Activated CD4-positive, alpha-beta memory T cell treated with anti-CD3 and anti-CD28 coated beads for 36 hours (primary cell): ENCODE data around the gene LMO3. TPM values are rescaled to one million over a fixed set of nuclear protein-coding genes. Genes with fewer than 3 reads are reported as not detected.
"Not testable (repeated sequence)": the region's sequence is repeated elsewhere in the genome, so short reads cannot be mapped to it uniquely, and the experiment has no call there.

ENCODE experiments used
- CTCF ChIA-PET: fragments of 350-600 bp; sonication (Branson Sonifier 250); formaldehyde crosslinking; loops from one replicate; lab custom pipeline; 2021; ENCODE audit warnings: antibody characterized with exemption, inconsistent platforms; lab: Charles Lee
- POLR2A ChIA-PET: fragments of 350-600 bp; sonication (Branson Sonifier 250); formaldehyde crosslinking; loops from one replicate; lab custom pipeline; 2021; ENCODE audit warnings: antibody characterized with exemption; lab: Charles Lee
- DNase-seq: peaks from one replicate; pipeline ENCODE4 v3.0.0-alpha.2; 2020
- H3K27ac Mint-ChIP-seq: one replicate; pipeline ENCODE4 v1.8.0; 2021; ENCODE audit warnings: mixed read lengths
- H3K27me3 Mint-ChIP-seq: one replicate; pipeline ENCODE4 v1.8.0; 2021; ENCODE audit warnings: mixed read lengths
- H3K36me3 Mint-ChIP-seq: one replicate; pipeline ENCODE4 v1.8.0; 2021; ENCODE audit warnings: mixed read lengths
- H3K4me1 Mint-ChIP-seq: one replicate; pipeline ENCODE4 v1.8.0; 2021; ENCODE audit warnings: low read depth, mixed read lengths
- H3K4me3 Mint-ChIP-seq: one replicate; pipeline ENCODE4 v1.8.0; 2021; ENCODE audit warnings: mild to moderate bottlenecking, mixed read lengths
- H3K9me3 Mint-ChIP-seq: one replicate; pipeline ENCODE4 v1.8.0; 2021; ENCODE audit warnings: mixed read lengths
- intact Hi-C: fragments of 100-400 bp; cut with micrococcal nuclease; formaldehyde crosslinking; loops from one replicate; pipeline ENCODE4 v1.15.1; 2023
- total RNA-seq, 2 experiments: library from RNA; stranded (reverse); gene quantifications; one replicate each; pipeline ENCODE4 v1.2.3, GENCODE V29; 2021

The LMO3 gene
- total RNA-seq, 2 experiments from 2014 or later, result not detected

- Mint-ChIP-seq H3K27ac (no peak overlapping the region), H3K9me3 (peaks cover 9% of the 10 kb centered on the region), H3K4me3 (no peak overlapping the region), H3K27me3 (no peaks in the 10 kb centered on the region), H3K4me1 (no peaks in the 10 kb centered on the region), H3K36me3 (no peaks in the 10 kb centered on the region)
- ChIA-PET POLR2A (no interaction called here), CTCF (no interaction called here)
- intact Hi-C loops, result no loop called here
- no peak for DNase-seq
These were observed 41.3 kb downstream of the LMO3 start for GRCh38 chr12:16564675-16565074.

DNA sequence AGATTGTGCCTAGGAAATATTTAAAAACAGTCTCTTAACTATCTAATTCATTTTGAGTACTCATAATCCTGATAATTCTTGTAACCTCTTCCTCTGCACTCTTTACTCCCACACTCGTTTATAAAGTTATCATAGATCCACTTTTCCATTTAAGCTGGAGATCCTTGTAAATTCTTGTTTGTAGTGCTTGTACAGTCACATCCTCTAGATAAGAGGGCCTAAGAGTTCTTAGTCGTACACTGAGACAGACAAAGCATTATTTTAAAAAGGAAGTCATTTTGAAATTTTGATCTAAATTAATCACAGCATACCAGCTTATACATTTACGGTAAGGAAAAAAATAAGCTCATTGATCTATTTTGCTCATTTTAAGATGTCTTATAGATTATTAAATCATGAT is 42.5 kb downstream of the LMO3 start:
- H3K27ac Mint-ChIP-seq, result no peak overlapping the region
- ChIA-PET CTCF (no interaction called here), POLR2A (no interaction called here)
- intact Hi-C loops, result no loop called here
- no peaks in the 10 kb centered on the region for H3K4me1 Mint-ChIP-seq
- H3K9me3 Mint-ChIP-seq, result peaks cover 9% of the 10 kb centered on the region
- no peak overlapping the region for H3K4me3 Mint-ChIP-seq
- H3K36me3 Mint-ChIP-seq, result no peaks in the 10 kb centered on the region
- no peak for DNase-seq
- H3K27me3 Mint-ChIP-seq, result no peaks in the 10 kb centered on the region

- CTCF ChIA-PET, result no interaction called here
- intact Hi-C loops, result no loop called here
- Mint-ChIP-seq H3K9me3 (peaks cover 9% of the 10 kb centered on the region), H3K36me3 (no peaks in the 10 kb centered on the region), H3K4me3 (no peak overlapping the region), H3K27me3 (no peaks in the 10 kb centered on the region), H3K4me1 (no peaks in the 10 kb centered on the region), H3K27ac (no peak overlapping the region)
- DNase-seq, result no peak
- POLR2A ChIA-PET, result no interaction called here
These were observed 43.0 kb downstream of the LMO3 start for GRCh38 chr12:16562921-16563320.

- H3K4me1 Mint-ChIP-seq, result no peaks in the 10 kb centered on the region
- H3K9me3 Mint-ChIP-seq, result peaks cover 4% of the 10 kb centered on the region
- CTCF ChIA-PET, result no interaction called here
- DNase-seq, result no peak
- POLR2A ChIA-PET, result no interaction called here
- intact Hi-C loops, result no loop called here
- H3K4me3 Mint-ChIP-seq, result no peak overlapping the region
- no peak overlapping the region for H3K27ac Mint-ChIP-seq
- H3K27me3 Mint-ChIP-seq, result no peaks in the 10 kb centered on the region
- H3K36me3 Mint-ChIP-seq, result no peaks in the 10 kb centered on the region
These were observed 43.5 kb downstream of the LMO3 start for GRCh38 chr12:16562435-16562834.

DNA sequence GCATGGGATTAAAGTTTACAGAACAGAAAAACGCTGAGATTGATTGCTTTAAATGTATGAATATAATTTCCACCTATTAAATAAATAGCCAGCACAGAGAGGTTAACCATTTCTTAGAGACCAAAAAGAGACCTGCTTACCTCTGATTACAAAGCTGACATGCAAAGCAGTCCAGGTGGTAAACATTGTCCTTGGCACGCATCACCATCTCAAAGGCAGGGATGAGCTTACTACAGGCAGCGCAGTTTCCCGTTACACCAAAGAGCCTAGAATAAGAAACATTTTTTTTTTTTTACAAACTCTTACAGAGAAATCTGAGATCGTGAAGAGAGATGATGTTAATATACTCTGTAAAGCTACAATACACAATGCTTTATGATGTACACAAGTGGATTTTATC is 45.7 kb downstream of the LMO3 start:
- no peak for DNase-seq
- no peak overlapping the region for H3K4me3 Mint-ChIP-seq
- intact Hi-C loops, result no loop called here
- POLR2A ChIA-PET, result no interaction called here
- CTCF ChIA-PET, result no interaction called here
- no peaks in the 10 kb centered on the region for H3K27me3 Mint-ChIP-seq
- no peak overlapping the region for H3K27ac Mint-ChIP-seq
- H3K4me1 Mint-ChIP-seq, result no peaks in the 10 kb centered on the region
- H3K36me3 Mint-ChIP-seq, result no peaks in the 10 kb centered on the region
- peaks cover 8% of the 10 kb centered on the region for H3K9me3 Mint-ChIP-seq

GRCh38 chr12:16555630-16556029 is 50.3 kb downstream of the LMO3 start:
- Mint-ChIP-seq H3K27ac (no peak overlapping the region), H3K4me1 (no peaks in the 10 kb centered on the region), H3K27me3 (no peaks in the 10 kb centered on the region), H3K4me3 (no peak overlapping the region), H3K36me3 (no peaks in the 10 kb centered on the region), H3K9me3 (peaks cover 8% of the 10 kb centered on the region)
- intact Hi-C loops, result no loop called here
- ChIA-PET POLR2A (no interaction called here), CTCF (no interaction called here)
- DNase-seq, result no peak

GRCh38 chr12:16553457-16553856 is 52.5 kb downstream of the LMO3 start:
- Mint-ChIP-seq H3K27ac (no peak overlapping the region), H3K9me3 (peaks cover 8% of the 10 kb centered on the region), H3K27me3 (no peaks in the 10 kb centered on the region), H3K4me1 (no peaks in the 10 kb centered on the region), H3K36me3 (no peaks in the 10 kb centered on the region), H3K4me3 (no peak overlapping the region)
- POLR2A ChIA-PET, result no interaction called here
- no peak for DNase-seq
- CTCF ChIA-PET, result no interaction called here
- intact Hi-C loops, result no loop called here

GRCh38 chr12:16552301-16552700 is 53.7 kb downstream of the LMO3 start:
- Mint-ChIP-seq H3K27me3 (no peaks in the 10 kb centered on the region), H3K27ac (no peak overlapping the region), H3K9me3 (peaks cover 9% of the 10 kb centered on the region), H3K4me1 (no peaks in the 10 kb centered on the region), H3K4me3 (no peak overlapping the region), H3K36me3 (no peaks in the 10 kb centered on the region)
- POLR2A ChIA-PET, result no interaction called here
- DNase-seq, result no peak
- CTCF ChIA-PET, result no interaction called here
- intact Hi-C loops, result no loop called here

DNA sequence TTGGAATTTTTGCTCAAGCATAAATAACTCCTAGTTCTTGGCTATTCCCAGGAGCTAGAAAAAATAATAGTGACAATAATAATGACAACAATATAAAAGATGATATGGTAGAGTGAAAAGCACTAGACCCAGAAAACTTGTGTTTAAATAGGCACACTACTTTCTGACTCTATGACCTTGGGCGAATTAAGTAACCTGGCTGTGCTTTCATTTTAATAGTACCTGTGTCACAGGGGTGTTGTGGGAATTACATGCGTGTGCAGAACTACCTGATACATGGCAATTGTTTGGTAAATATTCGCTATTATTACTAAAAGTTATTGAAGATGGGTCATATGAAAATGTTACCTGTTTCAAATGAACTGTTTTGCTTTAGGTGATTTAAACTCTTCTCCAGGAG is 60.1 kb downstream of the LMO3 start:
- Mint-ChIP-seq H3K4me3 (no peak overlapping the region), H3K9me3 (peaks cover 2% of the 10 kb centered on the region), H3K36me3 (no peaks in the 10 kb centered on the region), H3K27ac (no peak overlapping the region), H3K27me3 (no peaks in the 10 kb centered on the region), H3K4me1 (no peaks in the 10 kb centered on the region)
- CTCF ChIA-PET, result no interaction called here
- no peak for DNase-seq
- intact Hi-C loops, result no loop called here
- POLR2A ChIA-PET, result no interaction called here

GRCh38 chr12:16542586-16542985 is 63.4 kb downstream of the LMO3 start:
- H3K27me3 Mint-ChIP-seq, result no peaks in the 10 kb centered on the region
- CTCF ChIA-PET, result no interaction called here
- no peaks in the 10 kb centered on the region for H3K4me1 Mint-ChIP-seq
- intact Hi-C loops, result no loop called here
- no peaks in the 10 kb centered on the region for H3K36me3 Mint-ChIP-seq
- H3K9me3 Mint-ChIP-seq, result peaks cover 10% of the 10 kb centered on the region
- H3K27ac Mint-ChIP-seq, result no peak overlapping the region
- no peak overlapping the region for H3K4me3 Mint-ChIP-seq
- POLR2A ChIA-PET, result no interaction called here
- no peak for DNase-seq

GRCh38 chr12:16537652-16538051 is 68.3 kb downstream of the LMO3 start:
- DNase-seq, CTCF ChIA-PET, H3K4me1 Mint-ChIP-seq, H3K36me3 Mint-ChIP-seq, H3K4me3 Mint-ChIP-seq, H3K9me3 Mint-ChIP-seq, H3K27ac Mint-ChIP-seq, POLR2A ChIA-PET, H3K27me3 Mint-ChIP-seq, intact Hi-C loops: not testable (repeated sequence)

- ChIA-PET CTCF (no interaction called here), POLR2A (no interaction called here)
- intact Hi-C loops, result no loop called here
- no peaks in the 10 kb centered on the region for H3K27me3 Mint-ChIP-seq
- H3K36me3 Mint-ChIP-seq, result no peaks in the 10 kb centered on the region
- H3K4me1 Mint-ChIP-seq, result no peaks in the 10 kb centered on the region
- no peak overlapping the region for H3K27ac Mint-ChIP-seq
- peaks cover 4% of the 10 kb centered on the region for H3K9me3 Mint-ChIP-seq
- no peak overlapping the region for H3K4me3 Mint-ChIP-seq
- no peak for DNase-seq
These were observed 74.3 kb downstream of the LMO3 start for GRCh38 chr12:16531621-16532020.

GRCh38 chr12:16530268-16530850 is 75.6 kb downstream of the LMO3 start:
- CTCF ChIA-PET, result no interaction called here
- POLR2A ChIA-PET, result no interaction called here
- Mint-ChIP-seq H3K27me3 (no peaks in the 10 kb centered on the region), H3K36me3 (no peaks in the 10 kb centered on the region), H3K4me3 (no peak overlapping the region), H3K9me3 (peaks cover 2% of the 10 kb centered on the region), H3K27ac (no peak overlapping the region), H3K4me1 (no peaks in the 10 kb centered on the region)
- no peak for DNase-seq
- intact Hi-C loops, result no loop called here
